Activated T-cell treated with anti-CD3 and anti-CD28 coated beads, Interleukin-2, amount 50 U/mL, for 24 hours (primary cell): ENCODE data around the gene PDE11A.

ENCODE experiments used
- DNase-seq: peaks from one replicate; pipeline ENCODE4 v3.0.0-alpha.2; 2020
- H3K27ac Mint-ChIP-seq: 2 replicates; pipeline ENCODE4 v1.8.0; 2020; ENCODE audit warnings: mild to moderate bottlenecking, mixed read lengths
- H3K27me3 Mint-ChIP-seq: 2 replicates; pipeline ENCODE4 v1.8.0; 2020; ENCODE audit warnings: mixed read lengths
- H3K36me3 Mint-ChIP-seq: 2 replicates; pipeline ENCODE4 v1.8.0; 2020; ENCODE audit warnings: low read depth, mixed read lengths
- H3K4me1 Mint-ChIP-seq: 2 replicates; pipeline ENCODE4 v1.8.0; 2020; ENCODE audit warnings: low read depth, mixed read lengths
- H3K4me3 Mint-ChIP-seq: 2 replicates; pipeline ENCODE4 v1.8.0; 2020; ENCODE audit warnings: mild to moderate bottlenecking, moderate library complexity, mixed read lengths
- H3K9me3 Mint-ChIP-seq: 2 replicates; pipeline ENCODE4 v1.8.0; 2020; ENCODE audit warnings: mixed read lengths

PDE11A gene

DNA sequence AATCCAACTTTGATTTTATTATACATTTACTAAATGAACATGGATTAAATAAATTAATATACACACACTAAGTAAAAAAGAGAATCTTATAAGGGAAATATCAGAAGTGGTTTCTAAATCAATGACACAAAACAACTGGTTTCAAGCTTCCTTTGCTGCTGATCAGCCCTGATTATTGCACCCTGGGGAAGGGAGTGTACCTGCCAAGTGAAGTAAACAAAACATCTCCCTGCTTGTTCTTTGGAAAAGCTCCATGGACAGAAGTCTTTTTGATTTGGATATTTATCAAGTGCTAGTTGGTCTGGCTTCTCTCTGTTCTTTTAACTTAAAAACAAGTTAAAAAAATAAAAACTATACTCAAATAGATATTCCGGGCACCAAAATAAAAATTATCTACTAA is 190.1 kb downstream of the PDE11A start:
- no peak overlapping the region for H3K27ac Mint-ChIP-seq
- no peaks in the 10 kb centered on the region for H3K36me3 Mint-ChIP-seq
- no peak for DNase-seq
- no peaks in the 10 kb centered on the region for H3K9me3 Mint-ChIP-seq
- no peaks in the 10 kb centered on the region for H3K4me1 Mint-ChIP-seq
- H3K27me3 Mint-ChIP-seq = no peaks in the 10 kb centered on the region
- no peak overlapping the region for H3K4me3 Mint-ChIP-seq

DNA sequence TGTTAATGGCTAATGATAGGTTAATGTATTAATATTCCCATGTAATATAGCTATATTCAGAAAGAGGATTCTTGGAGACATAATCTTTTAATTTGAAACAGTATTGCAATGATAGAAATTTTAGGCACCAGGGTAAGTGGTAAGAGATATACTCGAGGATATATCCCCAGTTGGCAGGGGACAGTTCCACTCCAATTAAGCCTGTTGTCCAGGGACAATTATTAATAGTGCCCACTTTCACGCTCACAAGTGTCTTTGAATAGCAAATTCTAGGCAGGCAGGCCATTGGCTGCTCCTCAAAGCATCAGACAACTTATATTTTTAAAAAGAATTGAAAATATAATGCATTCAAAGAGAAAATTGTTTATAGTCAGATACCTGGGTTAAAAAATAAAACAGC is 190.7 kb downstream of the PDE11A start:
- Mint-ChIP-seq H3K4me3 (no peak overlapping the region), H3K36me3 (no peaks in the 10 kb centered on the region), H3K27ac (no peak overlapping the region), H3K27me3 (no peaks in the 10 kb centered on the region), H3K9me3 (no peaks in the 10 kb centered on the region), H3K4me1 (no peaks in the 10 kb centered on the region)
- DNase-seq = no peak

DNA sequence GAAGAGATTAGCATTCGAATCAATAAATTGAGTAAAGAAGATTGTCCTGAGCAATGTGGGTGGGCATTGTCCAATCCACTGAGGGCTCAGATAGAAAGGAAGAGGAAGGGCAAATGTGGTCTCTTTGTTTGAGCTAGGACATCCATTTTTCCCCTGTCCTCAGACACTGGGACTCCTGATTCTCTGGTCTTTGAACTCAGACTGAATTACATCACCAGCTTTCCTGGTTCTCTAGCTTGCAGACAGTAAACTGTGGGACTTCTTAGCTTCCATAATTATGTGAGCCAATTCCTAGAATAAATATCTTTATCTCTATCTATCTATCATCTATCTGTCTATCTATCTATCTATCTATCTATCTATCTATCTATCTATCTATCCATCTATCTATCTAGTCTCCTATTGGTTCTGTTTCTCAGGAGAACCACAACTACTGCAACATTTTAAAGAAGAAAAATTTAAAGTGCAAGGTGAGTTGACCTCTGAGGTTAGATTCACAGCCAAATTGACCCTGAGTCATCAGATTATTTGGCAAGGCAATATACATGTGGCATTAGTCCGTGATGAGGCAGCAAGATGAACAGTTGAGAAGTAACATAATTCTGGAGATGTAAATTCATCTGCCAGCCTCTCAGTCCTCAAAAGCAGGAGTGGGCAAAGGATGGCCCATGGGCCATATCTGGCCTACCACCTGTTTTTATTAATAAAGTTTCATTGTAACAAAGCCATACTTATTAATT is 191.4 kb downstream of the PDE11A start:
- Mint-ChIP-seq H3K9me3 (no peaks in the 10 kb centered on the region), H3K27me3 (no peaks in the 10 kb centered on the region), H3K27ac (no peak overlapping the region), H3K36me3 (no peaks in the 10 kb centered on the region), H3K4me3 (no peak overlapping the region), H3K4me1 (no peaks in the 10 kb centered on the region)
- DNase-seq = no peak

DNA sequence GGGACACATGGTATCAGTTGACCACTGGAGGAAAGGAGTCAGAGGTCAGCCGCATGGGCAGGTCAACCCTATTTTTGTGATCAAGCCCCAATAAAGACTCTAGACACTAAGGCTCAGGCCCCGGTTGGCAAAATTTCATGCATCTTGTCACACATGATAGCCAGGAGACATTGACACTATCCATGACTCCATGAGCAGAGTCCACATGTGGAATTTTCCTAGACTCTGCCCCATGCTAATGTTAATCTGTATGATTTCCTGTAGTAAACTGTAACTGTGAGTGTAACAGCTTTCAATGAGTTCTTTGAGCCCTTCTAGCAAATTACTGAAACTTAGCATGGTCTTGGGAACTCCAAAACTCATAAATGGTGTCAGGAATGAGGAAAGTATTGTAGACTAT is 192.3 kb downstream of the PDE11A start:
- Mint-ChIP-seq H3K36me3 (no peaks in the 10 kb centered on the region), H3K27ac (no peak overlapping the region), H3K4me1 (no peaks in the 10 kb centered on the region), H3K4me3 (no peak overlapping the region), H3K9me3 (no peaks in the 10 kb centered on the region), H3K27me3 (no peaks in the 10 kb centered on the region)
- DNase-seq = no peak

DNA sequence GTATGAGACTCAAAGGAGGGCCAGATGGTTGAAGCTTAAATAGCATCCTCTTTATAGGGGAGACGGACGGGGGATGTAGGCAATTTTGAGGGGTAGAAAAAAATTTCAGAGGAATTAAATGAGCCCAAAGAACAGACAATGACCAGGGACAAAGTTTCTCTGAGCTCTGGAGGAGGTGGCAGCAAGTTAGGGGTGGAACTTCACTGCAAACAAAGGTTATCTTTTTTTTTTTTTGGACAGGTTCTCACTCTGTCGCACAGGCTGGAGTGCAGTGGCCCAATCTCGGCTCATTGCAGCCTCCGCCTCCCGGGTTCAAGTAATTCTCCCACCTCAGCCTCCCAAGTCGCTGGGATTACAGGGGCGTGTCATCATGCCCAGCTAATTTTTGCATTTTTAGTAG is 195.6 kb downstream of the PDE11A start:
- no peaks in the 10 kb centered on the region for H3K4me1 Mint-ChIP-seq
- no peak for DNase-seq
- no peaks in the 10 kb centered on the region for H3K36me3 Mint-ChIP-seq
- H3K27ac Mint-ChIP-seq = no peak overlapping the region
- no peaks in the 10 kb centered on the region for H3K27me3 Mint-ChIP-seq
- no peaks in the 10 kb centered on the region for H3K9me3 Mint-ChIP-seq
- no peak overlapping the region for H3K4me3 Mint-ChIP-seq

DNA sequence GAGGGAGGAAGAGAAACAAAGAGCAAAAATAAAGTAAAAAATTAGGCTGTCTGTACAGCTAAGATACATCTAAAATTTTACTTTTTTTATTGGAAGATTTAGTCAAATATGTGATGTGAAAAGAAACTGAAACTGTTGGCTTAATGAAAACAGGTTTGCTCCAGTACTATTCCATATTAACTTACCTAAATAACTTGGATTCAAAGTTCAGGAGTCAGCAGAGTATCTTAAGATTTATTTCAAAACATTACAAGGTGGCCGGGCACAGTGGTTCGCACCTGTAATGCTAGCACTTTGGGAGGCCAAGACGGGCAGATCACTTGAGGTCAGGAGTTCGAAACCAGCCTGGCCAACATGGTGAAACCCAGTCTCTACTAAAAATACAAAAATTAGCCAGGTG is 197.9 kb downstream of the PDE11A start:
- peaks cover 3% of the 10 kb centered on the region for H3K27me3 Mint-ChIP-seq
- H3K9me3 Mint-ChIP-seq = no peaks in the 10 kb centered on the region
- no peak for DNase-seq
- no peaks in the 10 kb centered on the region for H3K36me3 Mint-ChIP-seq
- no peaks in the 10 kb centered on the region for H3K4me1 Mint-ChIP-seq
- H3K27ac Mint-ChIP-seq = no peak overlapping the region
- H3K4me3 Mint-ChIP-seq = no peak overlapping the region

DNA sequence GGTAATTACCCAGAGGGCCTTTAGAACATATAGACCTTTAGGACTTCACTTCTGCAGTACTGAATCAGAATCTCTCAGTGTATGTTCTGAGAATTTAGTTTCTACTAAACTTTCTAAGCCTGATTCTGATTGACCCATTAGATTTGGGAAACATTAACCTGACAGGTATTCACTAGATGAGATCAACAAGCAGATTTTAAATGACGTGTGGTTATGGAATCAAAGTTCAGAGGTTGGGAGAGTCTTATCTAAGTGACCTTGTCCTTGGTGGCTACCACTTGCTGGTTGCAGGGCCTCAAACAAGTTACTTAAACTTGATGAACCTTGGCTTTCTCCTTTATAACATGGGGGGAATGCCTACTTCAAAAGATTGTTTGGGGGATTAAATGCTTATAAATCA is 198.7 kb downstream of the PDE11A start:
- Mint-ChIP-seq H3K4me3 (no peak overlapping the region), H3K9me3 (no peaks in the 10 kb centered on the region), H3K27me3 (peaks cover 3% of the 10 kb centered on the region), H3K4me1 (no peaks in the 10 kb centered on the region), H3K36me3 (no peaks in the 10 kb centered on the region), H3K27ac (no peak overlapping the region)
- DNase-seq = no peak

DNA sequence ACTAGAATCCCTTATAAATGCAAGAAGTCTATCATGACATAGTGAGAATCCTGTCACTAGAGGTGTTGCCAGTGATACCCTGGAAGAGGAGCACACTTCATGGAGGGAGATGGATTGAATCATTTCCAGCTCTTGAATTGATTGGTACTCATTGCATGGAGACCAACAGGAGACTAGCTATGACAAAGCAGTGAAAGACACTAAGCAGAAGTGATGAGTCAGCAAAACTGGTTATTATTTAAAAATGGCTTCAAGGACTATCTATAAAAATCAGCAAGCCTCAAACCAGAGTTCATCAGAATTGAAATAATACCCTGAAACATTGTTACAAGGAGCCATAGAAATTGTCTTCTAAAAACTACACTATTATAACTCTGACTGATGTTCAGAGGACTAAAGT is 200.3 kb downstream of the PDE11A start:
- no peak overlapping the region for H3K4me3 Mint-ChIP-seq
- no peak overlapping the region for H3K27ac Mint-ChIP-seq
- DNase-seq = no peak
- H3K4me1 Mint-ChIP-seq = no peaks in the 10 kb centered on the region
- H3K9me3 Mint-ChIP-seq = no peaks in the 10 kb centered on the region
- no peaks in the 10 kb centered on the region for H3K36me3 Mint-ChIP-seq
- H3K27me3 Mint-ChIP-seq = peaks cover 3% of the 10 kb centered on the region

DNA sequence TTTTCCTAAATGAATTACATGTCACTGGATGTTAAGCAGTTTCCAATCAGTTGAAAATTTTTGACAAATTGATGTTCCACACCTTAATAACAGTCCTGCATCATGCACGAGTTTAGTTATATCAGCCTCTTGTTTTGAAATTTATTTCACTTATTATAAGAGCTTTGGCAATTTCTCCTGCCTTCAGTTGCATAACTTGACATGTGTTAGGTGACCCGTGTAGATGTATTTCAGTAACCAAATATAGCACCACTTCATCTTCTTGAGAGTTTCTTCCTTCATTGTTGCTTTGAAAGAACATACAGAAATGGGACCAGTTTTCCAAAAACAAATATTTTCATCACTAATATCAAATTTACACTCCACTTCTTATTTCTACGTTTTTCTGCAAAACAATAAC is 202.7 kb downstream of the PDE11A start:
- H3K4me1 Mint-ChIP-seq = no peaks in the 10 kb centered on the region
- H3K36me3 Mint-ChIP-seq = no peaks in the 10 kb centered on the region
- no peak overlapping the region for H3K4me3 Mint-ChIP-seq
- H3K27ac Mint-ChIP-seq = no peak overlapping the region
- no peaks in the 10 kb centered on the region for H3K9me3 Mint-ChIP-seq
- DNase-seq = no peak
- peaks cover 3% of the 10 kb centered on the region for H3K27me3 Mint-ChIP-seq

DNA sequence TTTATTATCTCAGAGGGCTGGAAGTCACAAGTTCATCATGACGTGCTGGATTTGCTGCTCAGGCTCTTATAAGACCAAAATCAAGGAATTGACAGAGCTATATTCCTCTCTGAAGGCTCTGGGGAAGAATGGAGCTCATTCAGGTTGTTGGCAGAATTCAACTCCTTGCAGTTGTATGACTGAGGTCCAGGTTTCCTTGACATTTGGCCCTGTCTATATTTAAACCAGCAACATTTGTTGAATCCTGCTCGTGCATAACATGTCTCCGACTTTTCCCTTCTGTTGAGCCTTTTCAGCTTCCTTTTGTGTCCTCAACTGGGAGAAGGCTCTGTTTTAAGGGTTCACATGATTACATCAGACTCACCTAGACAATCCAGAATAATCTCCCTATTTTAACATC is 203.4 kb downstream of the PDE11A start:
- Mint-ChIP-seq H3K4me1 (no peaks in the 10 kb centered on the region), H3K27ac (no peak overlapping the region), H3K9me3 (no peaks in the 10 kb centered on the region), H3K27me3 (peaks cover 3% of the 10 kb centered on the region), H3K4me3 (no peak overlapping the region), H3K36me3 (no peaks in the 10 kb centered on the region)
- no peak for DNase-seq

DNA sequence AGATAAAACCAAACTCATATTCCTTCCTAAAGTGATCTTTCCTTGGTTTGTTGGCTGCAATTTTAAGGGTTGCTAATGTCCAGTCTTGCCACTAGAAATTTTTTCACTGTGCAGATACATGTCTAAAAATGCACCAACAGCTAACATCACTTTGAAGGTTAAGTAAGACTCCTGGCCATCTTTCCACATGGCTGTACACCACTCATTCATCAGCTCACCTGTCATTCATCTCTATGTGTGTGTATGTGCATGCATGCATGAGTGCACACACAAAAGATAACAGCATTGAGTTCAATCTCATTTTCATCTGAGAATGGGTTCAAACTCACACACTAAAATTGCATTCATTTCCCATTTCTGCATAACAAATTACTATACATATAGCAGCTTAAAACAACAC is 203.8 kb downstream of the PDE11A start:
- H3K27ac Mint-ChIP-seq = no peak overlapping the region
- DNase-seq = no peak
- no peak overlapping the region for H3K4me3 Mint-ChIP-seq
- no peaks in the 10 kb centered on the region for H3K36me3 Mint-ChIP-seq
- peaks cover 3% of the 10 kb centered on the region for H3K9me3 Mint-ChIP-seq
- peaks cover 3% of the 10 kb centered on the region for H3K27me3 Mint-ChIP-seq
- H3K4me1 Mint-ChIP-seq = no peaks in the 10 kb centered on the region

DNA sequence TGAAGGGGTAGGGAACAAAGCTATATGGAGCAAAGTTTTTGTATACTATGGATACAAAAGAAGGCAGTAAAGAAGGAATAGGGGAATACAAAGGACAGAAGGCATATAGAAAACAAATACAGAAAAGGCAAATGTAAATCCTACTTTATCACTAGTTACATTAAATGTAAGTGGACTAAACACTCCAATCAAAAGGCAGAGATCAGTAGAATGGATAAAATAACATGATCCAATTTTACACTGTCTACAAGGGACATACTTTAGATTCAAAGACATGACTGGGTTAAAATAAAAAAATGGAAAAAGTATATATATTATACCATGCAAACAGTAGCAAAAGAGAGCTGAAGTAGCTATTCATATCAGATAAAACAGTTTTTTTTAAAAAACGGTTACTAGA is 215.0 kb downstream of the PDE11A start:
- DNase-seq = no peak
- H3K27me3 Mint-ChIP-seq = peaks cover 17% of the 10 kb centered on the region
- no peaks in the 10 kb centered on the region for H3K4me1 Mint-ChIP-seq
- H3K4me3 Mint-ChIP-seq = no peak overlapping the region
- H3K9me3 Mint-ChIP-seq = peaks cover 15% of the 10 kb centered on the region
- H3K36me3 Mint-ChIP-seq = no peaks in the 10 kb centered on the region
- no peak overlapping the region for H3K27ac Mint-ChIP-seq

DNA sequence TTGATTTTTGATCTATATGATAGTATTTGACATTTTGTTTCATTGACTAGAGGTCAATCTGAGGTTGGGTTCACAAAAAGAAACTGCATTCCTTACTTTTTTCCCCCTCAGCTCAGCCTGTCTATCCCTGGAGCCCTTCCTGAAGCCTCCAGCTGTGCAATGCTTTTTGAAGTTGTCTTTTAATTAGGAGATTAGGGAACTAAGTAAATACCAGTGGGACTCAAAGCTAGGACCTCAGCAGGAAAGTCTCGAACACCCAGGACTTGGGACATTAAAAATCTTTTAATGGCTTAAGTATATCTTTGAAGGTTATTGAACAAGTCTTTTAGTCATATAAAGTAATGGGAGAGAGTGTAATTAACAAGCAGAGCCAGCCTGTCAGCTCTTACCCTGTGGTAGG is 220.2 kb downstream of the PDE11A start:
- no peak for DNase-seq
- Mint-ChIP-seq H3K9me3 (peaks cover 13% of the 10 kb centered on the region), H3K4me3 (no peak overlapping the region), H3K27ac (no peak overlapping the region), H3K36me3 (no peaks in the 10 kb centered on the region), H3K4me1 (no peaks in the 10 kb centered on the region), H3K27me3 (peaks cover 24% of the 10 kb centered on the region)

DNA sequence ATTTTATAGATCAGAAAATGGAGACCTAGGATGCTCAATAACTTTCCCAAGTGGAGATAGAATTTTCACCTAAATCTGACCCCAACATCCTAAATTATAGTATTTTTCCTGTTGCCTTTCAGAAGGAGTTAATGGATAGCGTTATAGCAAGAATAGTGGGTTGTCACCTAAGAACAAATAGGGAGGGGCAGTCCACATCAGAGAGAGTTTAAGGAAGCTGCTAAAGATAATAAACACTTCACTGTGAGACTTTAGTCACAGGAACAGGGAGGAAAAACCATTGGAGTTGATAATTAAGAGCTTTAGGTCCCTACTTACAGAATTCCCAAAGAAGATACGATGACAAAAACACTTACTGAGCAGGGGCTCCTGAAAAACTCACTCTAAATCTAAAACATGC is 229.4 kb downstream of the PDE11A start:
- Mint-ChIP-seq H3K36me3 (no peaks in the 10 kb centered on the region), H3K4me3 (no peak overlapping the region), H3K4me1 (no peaks in the 10 kb centered on the region), H3K27ac (no peak overlapping the region), H3K9me3 (no peaks in the 10 kb centered on the region), H3K27me3 (peaks cover 7% of the 10 kb centered on the region)
- DNase-seq = no peak

DNA sequence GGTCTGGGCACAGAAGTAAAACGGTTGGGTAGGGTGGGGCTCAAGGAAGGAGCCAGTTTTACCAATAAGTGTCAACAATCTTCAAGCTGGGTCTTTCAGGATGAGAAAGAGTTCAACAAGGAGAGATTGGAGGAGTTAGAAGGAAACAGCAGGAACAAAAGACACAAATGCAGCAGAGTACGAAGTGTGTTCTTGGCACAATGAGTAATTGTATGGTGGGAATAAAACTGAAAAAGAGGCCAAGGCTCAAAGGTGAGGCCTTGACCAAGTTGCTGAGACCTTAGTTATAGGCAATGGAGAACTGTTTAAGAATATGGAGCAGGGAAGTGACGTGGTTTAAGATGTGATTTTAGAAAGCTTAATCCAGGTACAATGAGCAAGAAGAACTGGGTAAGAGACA is 230.3 kb downstream of the PDE11A start:
- H3K36me3 Mint-ChIP-seq = no peaks in the 10 kb centered on the region
- no peak overlapping the region for H3K4me3 Mint-ChIP-seq
- peaks cover 4% of the 10 kb centered on the region for H3K9me3 Mint-ChIP-seq
- H3K27me3 Mint-ChIP-seq = peaks cover 3% of the 10 kb centered on the region
- no peak overlapping the region for H3K27ac Mint-ChIP-seq
- no peaks in the 10 kb centered on the region for H3K4me1 Mint-ChIP-seq
- no peak for DNase-seq
